ENCODE results near the gene ATF4. TPM values are rescaled to one million over a fixed set of nuclear protein-coding genes. Genes with fewer than 3 reads are reported as not detected.

ATF4 gene
- total RNA-seq, 2 experiments from 2014 or later = 589 to 609 TPM

GRCh38 chr22:39480557-39480956 lies 39.8 kb upstream of the ATF4 start:
- DNase-seq = no peak
- Mint-ChIP-seq H3K36me3 (ENCODE audit: low read depth) (no peaks in the 10 kb centered on the region), H3K27ac (no peak overlapping the region), H3K27me3 (ENCODE audit: low read depth) (no peaks in the 10 kb centered on the region), H3K4me1 (ENCODE audit: low read depth) (no peaks in the 10 kb centered on the region), H3K4me3 (no peak overlapping the region), H3K9me3 (no peaks in the 10 kb centered on the region)
- CTCF ChIA-PET = interaction anchor here (0.6 to 1.2 kb wide), 2 partner anchors 13 to 37 kb away, joined by 3 read pairs; no protein-coding TSS in a partner anchor
- intact Hi-C loops (cut with micrococcal nuclease) = no loop called here

GRCh38 chr22:39481054-39481453 lies 39.3 kb upstream of the ATF4 start:
- Mint-ChIP-seq H3K36me3 (ENCODE audit: low read depth) (no peaks in the 10 kb centered on the region), H3K9me3 (no peaks in the 10 kb centered on the region), H3K27ac (no peak overlapping the region), H3K4me3 (no peak overlapping the region), H3K27me3 (ENCODE audit: low read depth) (no peaks in the 10 kb centered on the region), H3K4me1 (ENCODE audit: low read depth) (no peaks in the 10 kb centered on the region)
- intact Hi-C loops (cut with micrococcal nuclease) = no loop called here
- DNase-seq = no peak
- CTCF ChIA-PET = no interaction called here

GRCh38 chr22:39481595-39481994 lies 38.8 kb upstream of the ATF4 start:
- Mint-ChIP-seq H3K27ac (no peak overlapping the region), H3K9me3 (no peaks in the 10 kb centered on the region), H3K4me3 (no peak overlapping the region), H3K27me3 (ENCODE audit: low read depth) (no peaks in the 10 kb centered on the region), H3K4me1 (ENCODE audit: low read depth) (no peaks in the 10 kb centered on the region), H3K36me3 (ENCODE audit: low read depth) (no peaks in the 10 kb centered on the region)
- no peak for DNase-seq
- CTCF ChIA-PET = interaction anchor here (2.2 kb wide), 1 partner anchor 15 kb away, joined by 10 read pairs; no protein-coding TSS in a partner anchor
- intact Hi-C loops (cut with micrococcal nuclease) = no loop called here

- Mint-ChIP-seq H3K4me1 (ENCODE audit: low read depth) (no peaks in the 10 kb centered on the region), H3K27me3 (ENCODE audit: low read depth) (no peaks in the 10 kb centered on the region), H3K4me3 (no peak overlapping the region), H3K9me3 (no peaks in the 10 kb centered on the region), H3K27ac (no peak overlapping the region), H3K36me3 (ENCODE audit: low read depth) (no peaks in the 10 kb centered on the region)
- CTCF ChIA-PET = interaction anchor here (2.2 kb wide), 1 partner anchor 14 kb away, joined by 10 read pairs; no protein-coding TSS in a partner anchor
- intact Hi-C loops (cut with micrococcal nuclease) = no loop called here
- DNase-seq = no peak
Observed at GRCh38 chr22:39482768-39483167, 37.6 kb upstream of the ATF4 start.

- intact Hi-C loops (cut with micrococcal nuclease) = no loop called here
- no peaks in the 10 kb centered on the region for H3K9me3 Mint-ChIP-seq
- H3K4me1 Mint-ChIP-seq (ENCODE audit: low read depth) = peaks cover 5% of the 10 kb centered on the region
- CTCF ChIA-PET = no interaction called here
- no peak overlapping the region for H3K27ac Mint-ChIP-seq
- no peaks in the 10 kb centered on the region for H3K36me3 Mint-ChIP-seq (ENCODE audit: low read depth)
- H3K4me3 Mint-ChIP-seq = no peak overlapping the region
- DNase-seq = no peak
- H3K27me3 Mint-ChIP-seq (ENCODE audit: low read depth) = no peaks in the 10 kb centered on the region
Observed at GRCh38 chr22:39486951-39487825, 33.2 kb upstream of the ATF4 start.

GRCh38 chr22:39487826-39488520 lies 32.4 kb upstream of the ATF4 start:
- intact Hi-C loops (cut with micrococcal nuclease) = no loop called here
- Mint-ChIP-seq H3K36me3 (ENCODE audit: low read depth) (no peaks in the 10 kb centered on the region), H3K27me3 (ENCODE audit: low read depth) (no peaks in the 10 kb centered on the region), H3K4me3 (no peak overlapping the region), H3K4me1 (ENCODE audit: low read depth) (peaks cover 5% of the 10 kb centered on the region), H3K27ac (no peak overlapping the region), H3K9me3 (no peaks in the 10 kb centered on the region)
- CTCF ChIA-PET = no interaction called here
- DNase-seq = no peak

- intact Hi-C loops (cut with micrococcal nuclease) = no loop called here
- no peak overlapping the region for H3K27ac Mint-ChIP-seq
- CTCF ChIA-PET = no interaction called here
- no peaks in the 10 kb centered on the region for H3K27me3 Mint-ChIP-seq (ENCODE audit: low read depth)
- no peaks in the 10 kb centered on the region for H3K9me3 Mint-ChIP-seq
- no peaks in the 10 kb centered on the region for H3K36me3 Mint-ChIP-seq (ENCODE audit: low read depth)
- H3K4me1 Mint-ChIP-seq (ENCODE audit: low read depth) = peaks cover 5% of the 10 kb centered on the region
- H3K4me3 Mint-ChIP-seq = no peak overlapping the region
- DNase-seq = no peak
Observed at GRCh38 chr22:39488563-39489083, 31.7 kb upstream of the ATF4 start.

- intact Hi-C loops (cut with micrococcal nuclease) = loop anchor here (5.0 kb wide), 1 partner anchor 77 kb away; no protein-coding TSS in a partner anchor
- no peaks in the 10 kb centered on the region for H3K9me3 Mint-ChIP-seq
- CTCF ChIA-PET = interaction anchor here (0.9 to 10.8 kb wide), 3 partner anchors 28 to 45 kb away, joined by 3 to 208 read pairs (median 5); partner anchors contain the start of gene RPS19BP1
Observed at GRCh38 chr22:39489094-39490068, 31.0 kb upstream of the ATF4 start.

GRCh38 chr22:39490135-39490798 lies 30.1 kb upstream of the ATF4 start:
- peaks cover 5% of the 10 kb centered on the region for H3K4me1 Mint-ChIP-seq (ENCODE audit: low read depth)
- no peak overlapping the region for H3K27ac Mint-ChIP-seq
- peak; percentile 85 for DNase-seq
- H3K9me3 Mint-ChIP-seq = no peaks in the 10 kb centered on the region
- CTCF ChIA-PET = interaction anchor here (0.9 to 10.8 kb wide), 5 partner anchors 27 to 90 kb away, joined by 3 to 208 read pairs (median 5); partner anchors contain the start of genes RPS19BP1 and TAB1
- intact Hi-C loops (cut with micrococcal nuclease) = loop anchor here (5.0 kb wide), 1 partner anchor 78 kb away; no protein-coding TSS in a partner anchor
- H3K4me3 Mint-ChIP-seq = no peak overlapping the region
- no peaks in the 10 kb centered on the region for H3K27me3 Mint-ChIP-seq (ENCODE audit: low read depth)
- H3K36me3 Mint-ChIP-seq (ENCODE audit: low read depth) = no peaks in the 10 kb centered on the region

More at GRCh38 chr22:39489094-39490068, 31.0 kb upstream of the ATF4 start:
- H3K4me1 Mint-ChIP-seq (ENCODE audit: low read depth) = peaks cover 5% of the 10 kb centered on the region
- DNase-seq = no peak
- no peaks in the 10 kb centered on the region for H3K36me3 Mint-ChIP-seq (ENCODE audit: low read depth)
- no peaks in the 10 kb centered on the region for H3K27me3 Mint-ChIP-seq (ENCODE audit: low read depth)
- no peak overlapping the region for H3K4me3 Mint-ChIP-seq
- no peak overlapping the region for H3K27ac Mint-ChIP-seq

- intact Hi-C loops (cut with micrococcal nuclease) = loop anchor here (5.0 kb wide), 1 partner anchor 79 kb away; no protein-coding TSS in a partner anchor
- CTCF ChIA-PET = interaction anchor here (0.9 to 10.8 kb wide), 5 partner anchors 36 to 217 kb away, joined by 3 to 208 read pairs (median 5); partner anchors contain the start of genes RPS19BP1 and TAB1
- Mint-ChIP-seq H3K4me3 (no peak overlapping the region), H3K27me3 (ENCODE audit: low read depth) (no peaks in the 10 kb centered on the region), H3K4me1 (ENCODE audit: low read depth) (peaks cover 5% of the 10 kb centered on the region), H3K9me3 (no peaks in the 10 kb centered on the region), H3K36me3 (ENCODE audit: low read depth) (no peaks in the 10 kb centered on the region), H3K27ac (no peak overlapping the region)
- no peak for DNase-seq
Observed at GRCh38 chr22:39490966-39491680, 29.2 kb upstream of the ATF4 start.
